ENCODE data around the gene GFPT2. TPM values are rescaled to one million over a fixed set of nuclear protein-coding genes. Genes with fewer than 3 reads are reported as not detected.

The GFPT2 gene
- total and polyA plus RNA-seq, 2 of the 8 experiments (the other 6 are each of a cell fraction or from before 2014, with no cell fraction given): 83.7 to 143 TPM

- H3K14ac ChIP-seq (ENCODE audit: insufficient read length): no peak overlapping the region
- FAIRE-seq (no peak), DNase-seq (ENCODE audit: low read depth in 1 of 2, low spot score in 2 of 2) (no peak)
- H3K23me2 ChIP-seq (ENCODE audit: low read depth, low read length): peaks cover 10% of the 10 kb centered on the region
- peak overlapping the region; percentile 18; the same call in 1 of the 2 replicates for H2BK12ac ChIP-seq (ENCODE audit: low read depth, low read length)
- no peak overlapping the region for H3K4ac ChIP-seq (replicated peaks; ENCODE audit: insufficient read length, low read depth, low read length)
- H3K23ac ChIP-seq (ENCODE audit: insufficient read length): no peak overlapping the region
- peaks cover 18 to 24% of the 10 kb centered on the region in 2 experiments for H4K20me1 ChIP-seq (replicated peaks in 1 of 2; ENCODE audit: control insufficient read depth in 1 of 2, insufficient read depth in 2 of 2, low read length in 2 of 2)
- 89% methylated on average over 10 of the region's 10 CpGs; no CpG with 5 or more reads in 1 of the 2 experiments for WGBS, 2 experiments (ENCODE audit: extremely low coverage in 1 of 2, insufficient coverage in 1 of 2, insufficient read length in 1 of 2, insufficient replicate concordance in 2 of 2, low coverage in 1 of 2, low lambda C conversion rate in 2 of 2, missing lambda C conversion rate in 1 of 2)
- peaks cover 28% of the 10 kb centered on the region for H3K79me1 ChIP-seq (ENCODE audit: low read depth, low read length)
- peak overlapping the region; percentile 92; the same call in 1 of the 2 replicates for H2BK15ac ChIP-seq (ENCODE audit: low read length)
- H3K4me2 ChIP-seq (ENCODE audit: insufficient read depth in 1 of 2, low read depth in 2 of 2, low read length in 2 of 2): no peak overlapping the region
- H2BK120ac ChIP-seq (replicated peaks; ENCODE audit: low read depth, low read length): no peak overlapping the region
- H4K8ac ChIP-seq (ENCODE audit: extremely low read depth, insufficient read depth, low read length): no peak overlapping the region; the same call in 1 of the 2 replicates
- CTCF ChIA-PET (ENCODE audit: partially characterized antibody): interaction anchor here (1.0 to 4.7 kb wide), 3 partner anchors 16 to 123 kb away, joined by 5 to 30 read pairs (median 6); no protein-coding TSS in a partner anchor
- H3K18ac ChIP-seq (ENCODE audit: extremely low read depth, low read length): peak overlapping the region; percentile 38; the same call in 1 of the 2 replicates
- peak overlapping the region; percentile 76 for H2BK5ac ChIP-seq (ENCODE audit: low read depth, low read length)
- peaks cover 5 to 78% of the 10 kb centered on the region in 2 experiments; a peak in 3 of 4 replicates for H3K79me2 ChIP-seq (ENCODE audit: control insufficient read depth in 1 of 2, insufficient read depth in 2 of 2, low read length in 2 of 2)
- no peaks in the 10 kb centered on the region for H3K27me3 ChIP-seq (replicated peaks in 1 of 4; ENCODE audit: control insufficient read depth in 3 of 4, extremely low read depth in 1 of 4, insufficient read depth in 3 of 4, low read length in 3 of 4)
- no peak overlapping the region for H3K9ac ChIP-seq (replicated peaks in 1 of 4; ENCODE audit: extremely low read depth in 1 of 4, low read depth in 3 of 4, low read length in 3 of 4)
- no peak overlapping the region for H3K4me3 ChIP-seq (ENCODE audit: extremely low read depth in 1 of 4, insufficient read depth in 2 of 4, low read depth in 3 of 4, low read length in 4 of 4)
- H3K9me3 ChIP-seq (ENCODE audit: insufficient read depth in 2 of 2, low read depth in 1 of 2, low read length in 1 of 2): no peaks in the 10 kb centered on the region
- H3K4me1 ChIP-seq (replicated peaks in 1 of 4; ENCODE audit: control insufficient read depth in 3 of 4, insufficient read depth in 4 of 4, low read length in 3 of 4): peaks cover 36 to 67% (median 54%) of the 10 kb centered on the region in 4 experiments
- H4K91ac ChIP-seq (replicated peaks; ENCODE audit: insufficient read length, low read length): peak overlapping the region; percentile 14
- no peak overlapping the region for H4K5ac ChIP-seq (ENCODE audit: insufficient read length, low read depth, low read length)
- TF ChIP-seq CTBP2 (IDR thresholded peaks at IDR 0.05; ENCODE audit: borderline replicate concordance, insufficient read depth, insufficient read length, low read length) (no peak), TEAD4 (IDR thresholded peaks at IDR 0.05; ENCODE audit: low read depth, low read length) (0 out of 2 replicates have a peak, but pooled peaks have one; percentile 32)
- H2AK5ac ChIP-seq (ENCODE audit: low read depth, low read length): 0 out of 2 replicates have a peak overlapping the region, but pooled peaks have one; percentile 28
- H3K27ac ChIP-seq (ENCODE audit: low read depth, low read length): no peak overlapping the region
- H2BK20ac ChIP-seq (ENCODE audit: low read length): no peak overlapping the region; the same call in 1 of the 2 replicates
- H3K36me3 ChIP-seq (ENCODE audit: control insufficient read depth in 2 of 4, insufficient read depth in 4 of 4, low read length in 3 of 4): peaks cover 0 to 3% (median 0%) of the 10 kb centered on the region in 4 experiments; a peak in 2 of 8 replicates
- H2AFZ ChIP-seq (ENCODE audit: low read length): no peak overlapping the region
- H3K56ac ChIP-seq (replicated peaks; ENCODE audit: insufficient read length, low read depth, low read length): no peak overlapping the region
- POLR2A ChIA-PET (ENCODE audit: partially characterized antibody): interaction anchor here (1.0 to 10.4 kb wide), 3 partner anchors 15 to 87 kb away, joined by 3 to 146 read pairs (median 4); no protein-coding TSS in a partner anchor
Observed at GRCh38 chr5:180347702-180348101, 5.4 kb downstream of the GFPT2 start.

Measured in H1 (cell line).